HFF-Myc (cell line): ENCODE data around the gene APBA2.
"Not testable (repeated sequence)": the region's sequence is repeated elsewhere in the genome, so short reads cannot be mapped to it uniquely, and the experiment has no call there.

Experiments used
- DNase-seq: peaks from one replicate; pipeline ENCODE4 v3.0.0-alpha.2; 2011; ENCODE audit warnings: low read depth; ENCODE audit errors: extremely low read depth
- H3K4me3 ChIP-seq: replicated peaks from 2 replicates; pipeline ENCODE4 v1.5.1; 2011; ENCODE audit warnings: low read depth, mild to moderate bottlenecking, control low read depth, low read length
- TF ChIP-seq, protein P1 (sequence below): IDR thresholded peaks from 2 replicates; pipeline ENCODE4 v1.5.1; 2012; ENCODE audit warnings: mild to moderate bottlenecking, low read depth, low read length, control low read depth; ENCODE audit errors: missing control alignments

Gene APBA2

GRCh38 chr15:29159771-29160455, 274.1 kb downstream of the APBA2 start:
- TF ChIP-seq, protein P1, sequence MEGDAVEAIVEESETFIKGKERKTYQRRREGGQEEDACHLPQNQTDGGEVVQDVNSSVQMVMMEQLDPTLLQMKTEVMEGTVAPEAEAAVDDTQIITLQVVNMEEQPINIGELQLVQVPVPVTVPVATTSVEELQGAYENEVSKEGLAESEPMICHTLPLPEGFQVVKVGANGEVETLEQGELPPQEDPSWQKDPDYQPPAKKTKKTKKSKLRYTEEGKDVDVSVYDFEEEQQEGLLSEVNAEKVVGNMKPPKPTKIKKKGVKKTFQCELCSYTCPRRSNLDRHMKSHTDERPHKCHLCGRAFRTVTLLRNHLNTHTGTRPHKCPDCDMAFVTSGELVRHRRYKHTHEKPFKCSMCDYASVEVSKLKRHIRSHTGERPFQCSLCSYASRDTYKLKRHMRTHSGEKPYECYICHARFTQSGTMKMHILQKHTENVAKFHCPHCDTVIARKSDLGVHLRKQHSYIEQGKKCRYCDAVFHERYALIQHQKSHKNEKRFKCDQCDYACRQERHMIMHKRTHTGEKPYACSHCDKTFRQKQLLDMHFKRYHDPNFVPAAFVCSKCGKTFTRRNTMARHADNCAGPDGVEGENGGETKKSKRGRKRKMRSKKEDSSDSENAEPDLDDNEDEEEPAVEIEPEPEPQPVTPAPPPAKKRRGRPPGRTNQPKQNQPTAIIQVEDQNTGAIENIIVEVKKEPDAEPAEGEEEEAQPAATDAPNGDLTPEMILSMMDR, result no peak
- no peak overlapping the region for H3K4me3 ChIP-seq
- DNase-seq, result no peak

DNA sequence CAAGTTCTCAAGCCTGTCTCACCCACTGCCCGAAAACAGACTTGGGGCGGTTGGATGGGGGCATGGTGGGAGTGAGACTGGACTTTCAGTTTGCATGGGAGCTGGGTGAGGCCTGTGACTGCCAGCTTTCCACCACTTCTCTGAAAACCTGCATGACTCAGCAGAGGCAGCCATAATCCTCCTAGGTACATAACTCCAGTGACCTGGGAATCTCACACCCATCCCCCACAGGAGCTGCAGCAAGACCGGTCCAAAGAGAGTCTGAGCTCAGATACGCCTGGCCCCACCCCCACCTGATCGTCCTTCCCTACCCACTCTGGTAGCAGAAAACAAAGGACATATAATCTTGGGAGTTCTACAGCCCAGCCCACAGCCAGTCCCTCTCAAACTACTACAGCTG, 276.6 kb downstream of the APBA2 start:
- no peak overlapping the region for H3K4me3 ChIP-seq
- TF ChIP-seq, protein P1, result no peak
- no peak for DNase-seq

DNA sequence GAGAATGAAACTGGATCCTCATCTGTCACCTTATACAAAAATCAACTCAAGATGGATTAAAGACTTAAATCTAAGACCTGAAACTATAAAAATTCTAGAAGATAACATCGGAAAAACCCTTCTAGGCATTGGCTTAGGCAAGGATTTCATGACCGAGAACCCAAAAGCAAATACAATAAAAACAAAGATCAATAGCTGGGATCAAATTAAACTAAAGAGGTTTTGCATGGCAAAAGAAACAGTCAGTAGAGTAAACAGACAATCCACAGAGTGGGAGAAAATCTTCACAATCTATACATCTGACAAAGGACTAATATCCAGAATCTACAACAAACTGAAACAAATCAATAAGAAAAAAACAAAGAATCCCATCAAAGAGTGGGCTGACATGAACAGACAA, 281.3 kb downstream of the APBA2 start:
- H3K4me3 ChIP-seq, DNase-seq: not testable (repeated sequence)
